ENCODE data around the gene PTGFRN. TPM values are rescaled to one million over a fixed set of nuclear protein-coding genes. Genes with fewer than 3 reads are reported as not detected.
A peak's percentile ranks its signal among the peaks of the same experiment; 100 is the strongest.

PTGFRN gene
- total and polyA plus RNA-seq, 9 of the 15 experiments (the other 6 are each of a cell fraction or from before 2014, with no cell fraction given), result 17.3 to 33.1 (median 25.7) TPM

DNA sequence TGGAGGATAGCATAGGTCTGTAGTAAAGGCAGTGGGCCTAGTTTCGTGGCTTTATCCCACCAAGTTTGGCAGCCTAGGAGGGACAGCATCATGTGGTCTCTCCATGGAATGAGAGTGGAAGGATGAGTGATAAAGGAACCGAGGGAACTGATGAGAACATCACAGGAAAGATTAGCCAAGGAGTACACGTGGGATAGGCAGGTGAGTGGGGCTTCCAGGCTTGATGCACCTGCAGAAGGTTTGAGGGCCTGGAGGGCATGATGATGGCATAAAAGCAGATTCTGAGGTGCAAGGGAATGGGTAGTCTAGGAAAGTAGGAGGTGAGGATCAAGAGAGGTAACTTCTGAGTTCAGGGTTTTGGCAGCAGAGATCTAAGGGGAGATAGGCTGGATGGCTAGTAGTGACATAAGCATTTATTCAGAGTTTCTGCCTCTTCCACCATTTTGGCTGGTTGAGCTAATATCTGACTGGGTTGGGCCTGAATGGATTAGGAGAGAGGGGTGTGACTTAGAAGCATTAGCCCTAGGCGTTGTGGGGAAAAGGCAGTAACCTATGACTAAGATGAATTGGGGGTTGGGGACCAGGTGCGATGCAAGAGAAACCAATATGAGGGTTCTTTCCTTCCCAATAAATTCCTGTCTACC lies 9.1 kb downstream of the PTGFRN start (continued):
- TF ChIP-seq ZNF41 (CRISPR knock-in tag; conservative IDR thresholded peaks at IDR 0.05) (no peak), MECOM (CRISPR knock-in tag; IDR thresholded peaks at IDR 0.05) (no peak), TCF3 (CRISPR knock-in tag; IDR thresholded peaks at IDR 0.05) (no peak), ZNF217 (CRISPR knock-in tag; IDR thresholded peaks at IDR 0.05) (no peak), ZC3H11A (IDR thresholded peaks at IDR 0.05; ENCODE audit: low read depth, low read length) (no peak), PPARD (CRISPR knock-in tag; IDR thresholded peaks at IDR 0.05) (no peak), MAFG (tag; conservative IDR thresholded peaks at IDR 0.05) (no peak; the same call in 1 of the 2 replicates), HEY1 (CRISPR knock-in tag; IDR thresholded peaks at IDR 0.05; ENCODE audit: borderline replicate concordance) (no peak), NR3C1 (CRISPR knock-in tag; IDR thresholded peaks at IDR 0.05) (no peak), SP1 (CRISPR knock-in tag; IDR thresholded peaks at IDR 0.05) (no peak), SMC3 (conservative IDR thresholded peaks at IDR 0.05; ENCODE audit: insufficient read depth, low read depth, low read length) (no peak), ARHGAP35 (IDR thresholded peaks at IDR 0.05; ENCODE audit: partially characterized antibody) (no peak), ZFP91 (CRISPR knock-in tag; IDR thresholded peaks at IDR 0.05) (no peak), MEF2D (tag; conservative IDR thresholded peaks at IDR 0.05; ENCODE audit: low read depth) (no peak), ZNF311 (CRISPR knock-in tag; IDR thresholded peaks at IDR 0.05) (no peak), C11orf30 (IDR thresholded peaks at IDR 0.05; ENCODE audit: low read depth) (0 out of 2 replicates have a peak, but pooled peaks have one; percentile 53), POLR2H (tag; IDR thresholded peaks at IDR 0.05; ENCODE audit: low read depth) (no peak), UBTF (IDR thresholded peaks at IDR 0.05; ENCODE audit: borderline replicate concordance in 1 of 2, low read depth in 2 of 2, low read length in 2 of 2) (no peak), EHMT2 (IDR thresholded peaks at IDR 0.05) (peak; percentile 48; the same call in 1 of the 2 replicates), PHB2 (IDR thresholded peaks at IDR 0.05; ENCODE audit: low read depth) (no peak), ZC3H8 (IDR thresholded peaks at IDR 0.05) (no peak), POLR2A (conservative IDR thresholded peaks at IDR 0.05) (no peak), SMARCB1 (IDR thresholded peaks at IDR 0.05; ENCODE audit: insufficient read length, low read depth) (no peak), ZBTB7A (IDR thresholded peaks at IDR 0.05; ENCODE audit: borderline replicate concordance, control insufficient read depth, low read depth, low read length) (no peak)
- TF ChIP-seq, protein P1, sequence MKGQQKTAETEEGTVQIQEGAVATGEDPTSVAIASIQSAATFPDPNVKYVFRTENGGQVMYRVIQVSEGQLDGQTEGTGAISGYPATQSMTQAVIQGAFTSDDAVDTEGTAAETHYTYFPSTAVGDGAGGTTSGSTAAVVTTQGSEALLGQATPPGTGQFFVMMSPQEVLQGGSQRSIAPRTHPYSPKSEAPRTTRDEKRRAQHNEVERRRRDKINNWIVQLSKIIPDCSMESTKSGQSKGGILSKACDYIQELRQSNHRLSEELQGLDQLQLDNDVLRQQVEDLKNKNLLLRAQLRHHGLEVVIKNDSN (CRISPR knock-in tag; IDR thresholded peaks at IDR 0.05), result no peak
- TF ChIP-seq, protein P2, sequence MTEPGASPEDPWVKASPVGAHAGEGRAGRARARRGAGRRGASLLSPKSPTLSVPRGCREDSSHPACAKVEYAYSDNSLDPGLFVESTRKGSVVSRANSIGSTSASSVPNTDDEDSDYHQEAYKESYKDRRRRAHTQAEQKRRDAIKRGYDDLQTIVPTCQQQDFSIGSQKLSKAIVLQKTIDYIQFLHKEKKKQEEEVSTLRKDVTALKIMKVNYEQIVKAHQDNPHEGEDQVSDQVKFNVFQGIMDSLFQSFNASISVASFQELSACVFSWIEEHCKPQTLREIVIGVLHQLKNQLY (CRISPR knock-in tag; conservative IDR thresholded peaks at IDR 0.05), result no peak
